A673 (cell line): ENCODE measurements around the gene PODXL. TPM values are rescaled to one million over a fixed set of nuclear protein-coding genes. Genes with fewer than 3 reads are reported as not detected.

Experiments
- BruUV-seq: library from RNA; stranded (reverse); fragments of 400-500 nt; replicated peaks from 2 replicates; lab custom pipeline; 2021; lab: Mats Ljungman, UMichigan
- CTCF ChIA-PET: fragments of 300-600 bp; sonication (Branson Sonifier 250); formaldehyde crosslinking; loops from one replicate; lab custom pipeline; 2022; ENCODE audit warnings: antibody characterized with exemption; lab: Charles Lee
- POLR2A ChIA-PET: fragments of 300-600 bp; sonication (Branson Sonifier 250); formaldehyde crosslinking; loops from one replicate; lab custom pipeline; 2022; ENCODE audit warnings: antibody characterized with exemption; ENCODE audit not compliant: low non-redundant PET; lab: Charles Lee
- DNase-seq: peaks from one replicate; pipeline ENCODE4 v3.0.0-alpha.2; 2015; ENCODE audit warnings: low spot score
- H3K27ac ChIP-seq: fragments of 200-600 bp; sonication (generic); 2 replicates; pipeline ENCODE4 v1.5.1; 2016; ENCODE audit warnings: mixed run types, low read depth, mild to moderate bottlenecking, mixed read lengths, antibody characterized with exemption, low read length; ENCODE audit not compliant: poor library complexity, severe bottlenecking
- H3K27me3 ChIP-seq: fragments of 200-600 bp; sonication (generic); replicated peaks from 2 replicates; pipeline ENCODE4 v1.6.1; 2017; ENCODE audit warnings: mixed run types, low read depth, mild to moderate bottlenecking, mixed read lengths, antibody characterized with exemption, low read length; ENCODE audit not compliant: insufficient read depth, poor library complexity
- H3K36me3 ChIP-seq: fragments of 200-600 bp; sonication (generic); 2 replicates; pipeline ENCODE4 v1.6.1; 2016; ENCODE audit warnings: mixed run types, mild to moderate bottlenecking, mixed read lengths, antibody characterized with exemption, low read length; ENCODE audit not compliant: insufficient read depth, poor library complexity, severe bottlenecking
- H3K4me1 ChIP-seq: fragments of 200-600 bp; sonication (generic); 2 replicates; pipeline ENCODE4 v1.6.1; 2017; ENCODE audit warnings: mixed run types, mild to moderate bottlenecking, mixed read lengths, antibody characterized with exemption, low read length; ENCODE audit not compliant: insufficient read depth, poor library complexity, severe bottlenecking
- H3K4me3 ChIP-seq: fragments of 200-600 bp; sonication (generic); 2 replicates; pipeline ENCODE4 v1.5.1; 2016; ENCODE audit warnings: low read depth, mixed run types, mild to moderate bottlenecking, mixed read lengths, low read length; ENCODE audit not compliant: poor library complexity, severe bottlenecking
- H3K9me3 ChIP-seq: fragments of 200-600 bp; sonication (generic); 2 replicates; pipeline ENCODE4 v1.6.1; 2016; ENCODE audit warnings: mixed run types, low read depth, mild to moderate bottlenecking, mixed read lengths, antibody characterized with exemption, low read length; ENCODE audit not compliant: poor library complexity, severe bottlenecking
- CTCF ChIP-seq: fragments of 300-800, 200-600 bp; sonication (generic); conservative IDR thresholded peaks from 2 replicates; pipeline ENCODE4 v1.5.1; 2017; ENCODE audit warnings: low read depth, mild to moderate bottlenecking, antibody characterized with exemption, low read length, moderate library complexity, mixed read lengths
- EZH2 ChIP-seq: fragments of 200-600 bp; sonication (generic); IDR thresholded peaks from 2 replicates; pipeline ENCODE4 v1.6.1; 2017; ENCODE audit warnings: borderline replicate concordance, low read depth, mild to moderate bottlenecking, mixed read lengths, antibody characterized with exemption, low read length; ENCODE audit not compliant: poor library complexity, severe bottlenecking
- intact Hi-C: fragments of 100-400 bp; cut with micrococcal nuclease; formaldehyde crosslinking; loops from one replicate; pipeline ENCODE4 v1.10.0; 2022; ENCODE audit not compliant: unreplicated experiment
- total RNA-seq: library from RNA; stranded (reverse); gene quantifications from 2 replicates; pipeline ENCODE4 v1.2.3, GENCODE V29; 2021

PODXL gene
- total RNA-seq, 1 experiment from 2014 or later = 22.1 TPM

GRCh38 chr7:131488361-131488760, 68.1 kb downstream of the PODXL start:
- CTCF ChIA-PET = no interaction called here

GRCh38 chr7:131487217-131487616, 69.2 kb downstream of the PODXL start:
- BruUV-seq = no TSS peak
- Histone ChIP-seq H3K27me3 (no peaks in the 10 kb centered on the region), H3K4me1 (no peaks in the 10 kb centered on the region), H3K27ac (no peak overlapping the region), H3K4me3 (no peak overlapping the region), H3K9me3 (no peaks in the 10 kb centered on the region), H3K36me3 (no peaks in the 10 kb centered on the region)
- no peak for TF ChIP-seq CTCF
- TF ChIP-seq EZH2 = no peak
- POLR2A ChIA-PET = no interaction called here
- DNase-seq = no peak
- CTCF ChIA-PET = no interaction called here
- intact Hi-C loops = no loop called here

More at GRCh38 chr7:131488361-131488760, 68.1 kb downstream of the PODXL start:
- no peaks in the 10 kb centered on the region for H3K36me3 ChIP-seq
- peak; percentile 18 for DNase-seq
- TF ChIP-seq EZH2 (no peak), CTCF (peak; percentile 36; the same call in 1 of the 2 replicates)
- no peak overlapping the region for H3K4me3 ChIP-seq
- no peaks in the 10 kb centered on the region for H3K27me3 ChIP-seq
- POLR2A ChIA-PET = no interaction called here
- intact Hi-C loops = no loop called here
- H3K4me1 ChIP-seq = peaks cover 7% of the 10 kb centered on the region
- no TSS peak for BruUV-seq
- H3K9me3 ChIP-seq = no peaks in the 10 kb centered on the region
- H3K27ac ChIP-seq = no peak overlapping the region

GRCh38 chr7:131486346-131486745, 70.1 kb downstream of the PODXL start:
- ChIA-PET CTCF (no interaction called here), POLR2A (no interaction called here)
- no peak for TF ChIP-seq EZH2
- TF ChIP-seq CTCF = no peak
- BruUV-seq = no TSS peak
- H3K4me3 ChIP-seq = no peak overlapping the region
- H3K36me3 ChIP-seq = no peaks in the 10 kb centered on the region
- no peaks in the 10 kb centered on the region for H3K9me3 ChIP-seq
- intact Hi-C loops = no loop called here
- H3K27me3 ChIP-seq = no peaks in the 10 kb centered on the region
- H3K27ac ChIP-seq = no peak overlapping the region
- H3K4me1 ChIP-seq = peaks cover under 1% of the 10 kb centered on the region
- DNase-seq = no peak
